ENCODE results near the gene VLDLR. TPM values are rescaled to one million over a fixed set of nuclear protein-coding genes. Genes with fewer than 3 reads are reported as not detected.

Gene VLDLR
- total and polyA plus RNA-seq, 2 donors (not counting 1 experiment from before 2014, with no cell fraction given): 11.9 to 26.3 TPM

DNA sequence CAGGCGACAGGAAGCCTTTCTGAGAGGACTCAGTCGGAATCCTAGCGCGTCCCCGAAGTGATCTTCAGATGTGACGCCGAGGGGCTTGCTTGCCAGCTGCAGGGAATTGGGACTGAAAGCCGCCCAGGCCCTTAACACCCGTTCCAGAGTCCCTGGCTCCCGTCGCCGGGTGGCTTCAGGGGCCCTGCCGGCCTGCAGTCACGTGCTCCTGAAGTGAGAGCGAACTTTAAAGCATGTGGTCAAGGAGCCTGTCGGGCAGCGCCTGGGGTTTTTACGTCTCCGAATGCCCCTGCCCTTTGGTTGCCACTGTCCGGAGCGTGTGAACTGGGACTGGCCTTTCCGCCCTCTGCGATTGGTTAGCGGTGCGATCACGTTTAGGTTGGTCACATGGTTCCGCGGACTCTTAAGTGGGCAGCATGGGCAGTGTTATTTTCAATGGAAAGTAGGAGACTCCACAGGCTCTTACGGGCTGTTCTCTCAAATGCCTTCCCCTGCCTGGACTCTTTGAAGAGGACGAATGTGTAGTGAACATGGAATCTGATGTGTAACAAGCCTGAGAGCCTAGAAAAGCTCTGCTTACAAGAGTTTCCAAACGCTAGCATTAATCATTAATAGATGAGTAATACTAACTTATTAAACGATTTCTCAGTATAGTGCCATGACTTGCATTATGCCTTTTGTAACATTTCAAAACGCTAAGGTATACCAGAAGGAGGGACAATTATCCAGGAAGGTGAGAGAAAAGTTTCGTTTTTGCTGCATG lies 1.9 kb downstream of the VLDLR start:
- Histone ChIP-seq H3K9ac (ENCODE audit: insufficient read depth, low read length) (no peak overlapping the region), H3K36me3 (ENCODE audit: control insufficient read depth, insufficient read depth, low read length) (no peaks in the 10 kb centered on the region), H4K20me1 (ENCODE audit: control insufficient read depth, extremely low read depth, insufficient read depth, low read length) (no peaks in the 10 kb centered on the region), H3K4me2 (ENCODE audit: extremely low read depth, insufficient read depth, low read length) (peak overlapping the region; percentile 92), H3K79me2 (ENCODE audit: control insufficient read depth, insufficient read depth, low read length) (no peaks in the 10 kb centered on the region), H3K27me3 (ENCODE audit: control insufficient read depth, insufficient read depth, low read length) (no peaks in the 10 kb centered on the region), H3K27ac (ENCODE audit: insufficient read depth, low read length) (no peak overlapping the region), H3K4me1 (ENCODE audit: control insufficient read depth, extremely low read depth, insufficient read depth, low read length) (no peaks in the 10 kb centered on the region), H3K4me3 (replicated peaks in 1 of 4; ENCODE audit: control extremely low read depth in 1 of 4, insufficient read depth in 1 of 4, low read depth in 3 of 4, low read length in 4 of 4) (peak overlapping the region in 2 of 4 experiments; percentile 65 to 70), H2AFZ (ENCODE audit: low read length) (peak overlapping the region; percentile 11), H3K9me3 (ENCODE audit: control insufficient read depth, insufficient read depth, low read depth, low read length) (no peaks in the 10 kb centered on the region)
- TF ChIP-seq, protein P1, sequence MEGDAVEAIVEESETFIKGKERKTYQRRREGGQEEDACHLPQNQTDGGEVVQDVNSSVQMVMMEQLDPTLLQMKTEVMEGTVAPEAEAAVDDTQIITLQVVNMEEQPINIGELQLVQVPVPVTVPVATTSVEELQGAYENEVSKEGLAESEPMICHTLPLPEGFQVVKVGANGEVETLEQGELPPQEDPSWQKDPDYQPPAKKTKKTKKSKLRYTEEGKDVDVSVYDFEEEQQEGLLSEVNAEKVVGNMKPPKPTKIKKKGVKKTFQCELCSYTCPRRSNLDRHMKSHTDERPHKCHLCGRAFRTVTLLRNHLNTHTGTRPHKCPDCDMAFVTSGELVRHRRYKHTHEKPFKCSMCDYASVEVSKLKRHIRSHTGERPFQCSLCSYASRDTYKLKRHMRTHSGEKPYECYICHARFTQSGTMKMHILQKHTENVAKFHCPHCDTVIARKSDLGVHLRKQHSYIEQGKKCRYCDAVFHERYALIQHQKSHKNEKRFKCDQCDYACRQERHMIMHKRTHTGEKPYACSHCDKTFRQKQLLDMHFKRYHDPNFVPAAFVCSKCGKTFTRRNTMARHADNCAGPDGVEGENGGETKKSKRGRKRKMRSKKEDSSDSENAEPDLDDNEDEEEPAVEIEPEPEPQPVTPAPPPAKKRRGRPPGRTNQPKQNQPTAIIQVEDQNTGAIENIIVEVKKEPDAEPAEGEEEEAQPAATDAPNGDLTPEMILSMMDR (conservative IDR thresholded peaks at IDR 0.05 in 1 of 2, IDR thresholded peaks at IDR 0.05 in 1 of 2; ENCODE audit: low read depth in 1 of 2, low read length in 2 of 2): no peak
- no peak for TF ChIP-seq EZH2 (IDR thresholded peaks at IDR 0.05; ENCODE audit: low read length, missing control alignments)
- peak; percentile 42 to 59 for DNase-seq (ENCODE audit: low read depth in 2 of 2)

DNA sequence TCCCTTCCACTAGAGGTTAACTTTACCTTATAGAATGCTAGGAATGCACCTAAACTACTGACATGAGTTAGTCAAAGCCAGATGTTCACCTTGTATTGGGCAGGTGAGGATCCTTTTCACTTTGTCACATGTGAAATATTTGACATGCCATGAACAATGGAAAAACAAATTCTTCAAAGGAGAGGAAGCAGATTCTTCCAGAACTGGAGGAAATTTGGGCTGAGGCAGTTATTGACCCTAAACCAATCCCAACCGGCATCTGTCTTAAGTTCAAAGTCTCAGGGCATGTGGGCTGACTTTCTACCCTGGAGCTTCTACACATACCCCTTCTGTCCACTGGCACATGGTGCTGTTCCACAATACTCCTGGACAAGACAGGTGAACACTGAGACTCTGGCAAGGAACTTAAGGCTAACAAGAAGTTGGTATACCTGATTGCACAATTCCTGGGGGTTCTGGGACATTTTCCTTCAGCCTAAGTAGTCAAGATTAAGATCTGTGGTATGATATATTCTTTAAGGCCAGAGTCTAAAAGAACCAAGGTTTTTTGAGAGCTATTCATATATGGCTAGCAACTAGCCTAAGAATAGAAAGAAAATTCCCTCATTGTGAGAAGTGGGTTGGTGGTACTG lies 2.6 kb downstream of the VLDLR start:
- Histone ChIP-seq H3K27me3 (ENCODE audit: control insufficient read depth, insufficient read depth, low read length) (no peaks in the 10 kb centered on the region), H3K79me2 (ENCODE audit: control insufficient read depth, insufficient read depth, low read length) (no peaks in the 10 kb centered on the region), H3K9me3 (ENCODE audit: control insufficient read depth, insufficient read depth, low read depth, low read length) (no peaks in the 10 kb centered on the region), H3K4me3 (replicated peaks in 1 of 4; ENCODE audit: control extremely low read depth in 1 of 4, insufficient read depth in 1 of 4, low read depth in 3 of 4, low read length in 4 of 4) (peak overlapping the region in 1 of 4 experiments; percentile 70), H3K27ac (ENCODE audit: insufficient read depth, low read length) (no peak overlapping the region), H3K4me2 (ENCODE audit: extremely low read depth, insufficient read depth, low read length) (no peak overlapping the region), H3K36me3 (ENCODE audit: control insufficient read depth, insufficient read depth, low read length) (no peaks in the 10 kb centered on the region), H2AFZ (ENCODE audit: low read length) (no peak overlapping the region), H4K20me1 (ENCODE audit: control insufficient read depth, extremely low read depth, insufficient read depth, low read length) (no peaks in the 10 kb centered on the region), H3K4me1 (ENCODE audit: control insufficient read depth, extremely low read depth, insufficient read depth, low read length) (no peaks in the 10 kb centered on the region), H3K9ac (ENCODE audit: insufficient read depth, low read length) (no peak overlapping the region)
- no peak for DNase-seq (ENCODE audit: low read depth in 2 of 2)
- TF ChIP-seq, protein P1 (conservative IDR thresholded peaks at IDR 0.05 in 1 of 2, IDR thresholded peaks at IDR 0.05 in 1 of 2; ENCODE audit: low read depth in 1 of 2, low read length in 2 of 2): no peak
- no peak for TF ChIP-seq EZH2 (IDR thresholded peaks at IDR 0.05; ENCODE audit: low read length, missing control alignments)

- no peak overlapping the region for H3K4me2 ChIP-seq (ENCODE audit: extremely low read depth, insufficient read depth, low read length)
- H3K27me3 ChIP-seq (ENCODE audit: control insufficient read depth, insufficient read depth, low read length): no peaks in the 10 kb centered on the region
- H3K79me2 ChIP-seq (ENCODE audit: control insufficient read depth, insufficient read depth, low read length): no peaks in the 10 kb centered on the region
- no peak overlapping the region for H3K4me3 ChIP-seq (replicated peaks in 1 of 4; ENCODE audit: control extremely low read depth in 1 of 4, insufficient read depth in 1 of 4, low read depth in 3 of 4, low read length in 4 of 4)
- no peaks in the 10 kb centered on the region for H3K9me3 ChIP-seq (ENCODE audit: control insufficient read depth, insufficient read depth, low read depth, low read length)
- H2AFZ ChIP-seq (ENCODE audit: low read length): no peak overlapping the region
- no peak overlapping the region for H3K9ac ChIP-seq (ENCODE audit: insufficient read depth, low read length)
- H3K36me3 ChIP-seq (ENCODE audit: control insufficient read depth, insufficient read depth, low read length): no peaks in the 10 kb centered on the region
- no peaks in the 10 kb centered on the region for H4K20me1 ChIP-seq (ENCODE audit: control insufficient read depth, extremely low read depth, insufficient read depth, low read length)
- H3K4me1 ChIP-seq (ENCODE audit: control insufficient read depth, extremely low read depth, insufficient read depth, low read length): no peaks in the 10 kb centered on the region
- no peak for DNase-seq (ENCODE audit: low read depth in 2 of 2)
- no peak overlapping the region for H3K27ac ChIP-seq (ENCODE audit: insufficient read depth, low read length)
- no peak for TF ChIP-seq EZH2 (IDR thresholded peaks at IDR 0.05; ENCODE audit: low read length, missing control alignments)
- TF ChIP-seq, protein P1 (conservative IDR thresholded peaks at IDR 0.05 in 1 of 2, IDR thresholded peaks at IDR 0.05 in 1 of 2; ENCODE audit: low read depth in 1 of 2, low read length in 2 of 2): no peak
These were observed 3.8 kb downstream of the VLDLR start for GRCh38 chr9:2625427-2625826.

Measured in fibroblast of lung (primary cell).